Upper lobe of right lung (tissue), 1 donor: ENCODE results near the gene NR0B2. TPM values are rescaled to one million over a fixed set of nuclear protein-coding genes. Genes with fewer than 3 reads are reported as not detected.

Experiments used
- ATAC-seq: fragments of 200-7000 bp; cut with Tn5 transposase; one replicate; pipeline ENCODE4 v1.9.1; 2020; ENCODE audit warnings: mild to moderate bottlenecking, moderate library complexity
- DNase-seq: peaks from one replicate; pipeline ENCODE4 v3.0.0-alpha.2; 2020
- H3K27ac ChIP-seq: fragments of 200-600 bp; one replicate; pipeline ENCODE4 v1.8.0; 2022
- H3K27me3 ChIP-seq: fragments of 200-600 bp; one replicate; pipeline ENCODE4 v1.8.0; 2022; ENCODE audit warnings: mild to moderate bottlenecking
- H3K36me3 ChIP-seq: fragments of 200-600 bp; one replicate; pipeline ENCODE4 v1.8.0; 2022
- H3K4me1 ChIP-seq: fragments of 200-600 bp; one replicate; pipeline ENCODE4 v1.8.0; 2022
- H3K4me3 ChIP-seq: fragments of 200-600 bp; one replicate; pipeline ENCODE4 v1.8.0; 2022; ENCODE audit warnings: mild to moderate bottlenecking
- H3K9me3 ChIP-seq: fragments of 200-600 bp; one replicate; pipeline ENCODE4 v1.8.0; 2022
- intact Hi-C: fragments of 100-400 bp; cut with DNase I; formaldehyde crosslinking; loops from one replicate; pipeline ENCODE4 v1.11.0; 2022
- total RNA-seq: library from RNA; stranded (reverse); fragmentation: NEBNext Ultra II Directional; extraction: Animal tissue kit (Norgen Biotek cat#: 25700); gene quantifications from one replicate; pipeline ENCODE4 v1.2.1, GENCODE V29; 2021
- TF ChIP-seq, protein P1 (sequence below): fragments of 200-600 bp; IDR thresholded peaks from one replicate; pipeline ENCODE4 v1.8.0; 2022; ENCODE audit warnings: antibody characterized with exemption
- donor health status: DM: no; HTN: yes; CAD: no; lungs with severe emphysema.

The NR0B2 gene
- total RNA-seq, 1 donor from 2014 or later = 2.5 TPM

DNA sequence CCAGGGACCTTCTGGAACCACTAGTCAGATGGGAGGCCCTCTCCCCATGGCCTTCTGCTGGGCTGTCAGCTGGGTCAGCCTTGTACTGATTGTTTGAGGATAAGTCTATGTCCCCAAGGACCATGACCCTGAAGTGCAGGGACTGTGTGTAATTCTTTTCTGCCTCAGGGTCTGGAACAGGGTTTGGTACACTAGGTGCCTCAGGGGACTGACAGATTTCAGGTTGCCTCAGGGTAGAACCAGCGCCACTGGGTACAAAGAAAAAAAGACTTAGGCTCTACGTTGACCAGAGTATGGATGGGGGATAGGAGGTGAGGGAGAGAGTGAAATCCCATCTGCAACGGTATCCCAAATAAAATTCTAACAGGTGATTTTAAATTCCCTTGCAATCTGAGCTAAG is 43.5 kb upstream of the NR0B2 start:
- H3K36me3 ChIP-seq = no peaks in the 10 kb centered on the region
- H3K9me3 ChIP-seq = no peaks in the 10 kb centered on the region
- H3K4me1 ChIP-seq = no peaks in the 10 kb centered on the region
- DNase-seq (no peak), ATAC-seq (no peak)
- peaks cover 32% of the 10 kb centered on the region for H3K27me3 ChIP-seq
- intact Hi-C loops = no loop called here
- no peak overlapping the region for H3K4me3 ChIP-seq
- TF ChIP-seq, protein P1, sequence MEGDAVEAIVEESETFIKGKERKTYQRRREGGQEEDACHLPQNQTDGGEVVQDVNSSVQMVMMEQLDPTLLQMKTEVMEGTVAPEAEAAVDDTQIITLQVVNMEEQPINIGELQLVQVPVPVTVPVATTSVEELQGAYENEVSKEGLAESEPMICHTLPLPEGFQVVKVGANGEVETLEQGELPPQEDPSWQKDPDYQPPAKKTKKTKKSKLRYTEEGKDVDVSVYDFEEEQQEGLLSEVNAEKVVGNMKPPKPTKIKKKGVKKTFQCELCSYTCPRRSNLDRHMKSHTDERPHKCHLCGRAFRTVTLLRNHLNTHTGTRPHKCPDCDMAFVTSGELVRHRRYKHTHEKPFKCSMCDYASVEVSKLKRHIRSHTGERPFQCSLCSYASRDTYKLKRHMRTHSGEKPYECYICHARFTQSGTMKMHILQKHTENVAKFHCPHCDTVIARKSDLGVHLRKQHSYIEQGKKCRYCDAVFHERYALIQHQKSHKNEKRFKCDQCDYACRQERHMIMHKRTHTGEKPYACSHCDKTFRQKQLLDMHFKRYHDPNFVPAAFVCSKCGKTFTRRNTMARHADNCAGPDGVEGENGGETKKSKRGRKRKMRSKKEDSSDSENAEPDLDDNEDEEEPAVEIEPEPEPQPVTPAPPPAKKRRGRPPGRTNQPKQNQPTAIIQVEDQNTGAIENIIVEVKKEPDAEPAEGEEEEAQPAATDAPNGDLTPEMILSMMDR = no peak
- H3K27ac ChIP-seq = no peak overlapping the region

DNA sequence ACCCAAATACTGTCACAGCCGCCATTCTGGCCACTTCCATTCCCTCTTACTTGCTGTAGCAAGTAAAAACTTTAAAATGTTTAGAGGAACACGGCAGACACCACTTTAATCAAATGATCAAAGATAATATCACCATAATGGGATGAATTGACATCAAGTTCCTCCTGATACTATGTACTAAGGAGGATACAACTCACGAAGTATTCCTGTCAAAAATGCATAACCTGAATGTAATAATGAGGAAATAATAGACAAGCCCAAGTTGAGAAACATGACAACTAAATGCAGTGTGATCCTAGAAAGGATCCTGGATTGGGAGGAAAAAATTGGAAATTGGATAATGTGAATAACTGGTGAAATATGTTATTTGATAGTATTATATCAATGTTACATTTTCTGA is 42.5 kb upstream of the NR0B2 start:
- TF ChIP-seq, protein P1 = no peak
- intact Hi-C loops = no loop called here
- no peaks in the 10 kb centered on the region for H3K4me1 ChIP-seq
- no peak for DNase-seq
- H3K36me3 ChIP-seq = no peaks in the 10 kb centered on the region
- no peak for ATAC-seq
- no peak overlapping the region for H3K27ac ChIP-seq
- no peaks in the 10 kb centered on the region for H3K9me3 ChIP-seq
- H3K4me3 ChIP-seq = no peak overlapping the region
- H3K27me3 ChIP-seq = peaks cover 32% of the 10 kb centered on the region

DNA sequence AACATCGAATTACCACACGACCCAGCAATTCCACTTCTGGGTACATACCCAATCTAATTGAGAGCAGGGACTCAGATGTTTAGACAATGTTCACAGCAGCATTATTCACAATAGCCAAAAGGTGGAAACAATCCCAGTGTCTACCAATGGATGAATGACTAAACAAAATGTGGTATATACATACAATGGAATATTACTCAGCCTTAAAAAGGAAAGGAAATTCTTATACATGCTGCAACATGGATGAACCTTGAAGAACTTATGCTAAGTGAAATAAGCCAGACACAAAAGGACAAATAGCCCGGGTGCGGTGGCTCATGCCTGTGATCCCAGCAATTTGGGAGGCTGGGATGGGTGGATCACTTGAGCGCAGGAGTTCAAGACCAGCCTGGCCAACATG is 39.6 kb upstream of the NR0B2 start:
- H3K4me1 ChIP-seq = no peaks in the 10 kb centered on the region
- no peaks in the 10 kb centered on the region for H3K36me3 ChIP-seq
- no peak overlapping the region for H3K27ac ChIP-seq
- intact Hi-C loops = no loop called here
- peaks cover 9% of the 10 kb centered on the region for H3K27me3 ChIP-seq
- ATAC-seq (no peak), DNase-seq (no peak)
- no peak overlapping the region for H3K4me3 ChIP-seq
- TF ChIP-seq, protein P1 = no peak
- no peaks in the 10 kb centered on the region for H3K9me3 ChIP-seq

DNA sequence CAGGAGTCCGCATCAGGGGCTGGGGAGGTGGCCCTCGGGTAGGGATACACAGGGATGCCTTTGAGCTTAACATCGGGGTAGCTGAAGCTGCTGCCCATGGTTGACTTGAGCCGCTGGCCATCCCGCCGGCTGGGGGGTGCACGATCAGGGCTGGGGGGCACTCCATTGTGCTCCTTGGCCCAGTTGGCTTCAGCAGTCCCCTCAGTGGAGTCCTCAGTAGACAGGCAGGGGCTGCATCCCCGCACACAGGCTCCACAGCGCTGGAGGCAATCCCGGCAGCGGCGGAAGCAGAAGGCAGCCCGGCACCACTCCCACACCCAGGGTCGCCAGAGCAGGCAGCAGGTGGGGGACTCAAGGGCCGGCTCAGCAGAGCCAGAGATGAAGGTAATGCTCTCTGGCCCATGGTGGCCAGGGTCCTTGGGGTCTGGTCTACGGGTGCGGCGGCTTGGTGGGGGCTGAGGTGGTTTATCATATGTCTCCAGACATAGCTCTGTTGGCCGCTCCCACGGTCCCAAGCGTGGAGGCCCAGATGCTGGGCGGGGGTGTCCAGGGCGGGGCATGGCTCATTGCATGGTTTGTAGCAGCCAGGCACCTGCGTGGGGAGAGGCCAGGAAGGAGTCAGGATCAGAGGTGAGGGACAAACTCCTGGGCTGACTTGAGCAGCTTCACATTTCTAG is 38.2 kb upstream of the NR0B2 start:
- Histone ChIP-seq H3K4me1 (no peaks in the 10 kb centered on the region), H3K9me3 (no peaks in the 10 kb centered on the region), H3K27ac (no peak overlapping the region), H3K36me3 (peaks cover 6% of the 10 kb centered on the region), H3K27me3 (no peaks in the 10 kb centered on the region), H3K4me3 (no peak overlapping the region)
- intact Hi-C loops = no loop called here
- ATAC-seq (no peak), DNase-seq (no peak)
- TF ChIP-seq, protein P1 = no peak

DNA sequence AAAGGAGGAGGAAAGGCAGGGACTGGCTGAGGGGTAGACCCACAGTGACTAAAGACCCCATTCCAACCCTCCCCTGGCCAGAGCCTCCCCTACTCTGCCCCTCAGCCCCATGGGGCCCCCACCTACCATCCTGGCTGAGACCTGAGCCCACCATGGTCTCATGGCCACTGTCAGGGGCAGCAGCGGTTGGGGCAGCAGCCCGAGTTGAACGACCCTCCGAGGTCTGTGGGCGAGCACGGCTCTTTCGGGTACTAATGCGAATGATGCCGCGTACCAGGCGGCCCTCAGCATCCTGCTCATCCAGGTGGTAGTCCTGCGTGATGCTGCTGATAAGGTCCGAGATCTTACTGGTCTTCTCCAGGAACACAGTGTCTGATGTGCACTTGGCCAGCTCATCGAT is 37.4 kb upstream of the NR0B2 start:
- H3K36me3 ChIP-seq = peaks cover 12% of the 10 kb centered on the region
- DNase-seq (no peak), ATAC-seq (peak; percentile 19)
- H3K27me3 ChIP-seq = no peaks in the 10 kb centered on the region
- H3K27ac ChIP-seq = no peak overlapping the region
- intact Hi-C loops = no loop called here
- no peak overlapping the region for H3K4me3 ChIP-seq
- TF ChIP-seq, protein P1 = no peak
- H3K9me3 ChIP-seq = no peaks in the 10 kb centered on the region
- no peaks in the 10 kb centered on the region for H3K4me1 ChIP-seq

DNA sequence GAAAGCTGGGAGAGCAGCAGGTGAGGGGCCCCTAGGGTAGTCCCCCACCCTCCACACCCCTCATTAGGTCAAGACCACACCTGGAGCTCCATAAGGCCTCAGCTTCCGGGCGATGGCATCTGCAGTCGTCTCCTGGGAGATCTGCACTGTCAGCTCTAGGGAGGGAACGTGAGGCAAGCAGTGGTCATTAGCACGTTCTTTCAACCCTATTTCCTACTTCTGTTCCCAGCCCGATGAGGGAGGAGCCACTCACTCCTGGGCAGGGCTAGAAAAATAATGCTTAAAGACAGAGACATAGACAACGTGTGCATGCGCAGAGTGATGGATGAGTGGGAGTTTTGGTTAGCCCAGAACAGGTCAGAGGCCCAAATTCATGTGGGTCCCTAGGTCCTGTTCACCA is 36.8 kb upstream of the NR0B2 start:
- H3K9me3 ChIP-seq = no peaks in the 10 kb centered on the region
- no peaks in the 10 kb centered on the region for H3K27me3 ChIP-seq
- H3K36me3 ChIP-seq = peaks cover 18% of the 10 kb centered on the region
- TF ChIP-seq, protein P1 = no peak
- ATAC-seq (no peak), DNase-seq (no peak)
- H3K4me3 ChIP-seq = no peak overlapping the region
- intact Hi-C loops = no loop called here
- H3K27ac ChIP-seq = no peak overlapping the region
- no peaks in the 10 kb centered on the region for H3K4me1 ChIP-seq
